Heart right ventricle (tissue), 16 donors: ENCODE measurements around the gene RPL32. TPM values are rescaled to one million over a fixed set of nuclear protein-coding genes. Genes with fewer than 3 reads are reported as not detected.

Experiments used
- ATAC-seq, 8 donors: fragments of 200-7000 bp; cut with Tn5 transposase; one replicate each; pipeline ENCODE4 v1.9.1; 2020; ENCODE audit warnings: mild to moderate bottlenecking in 8 of 8, moderate library complexity in 8 of 8, moderate number of reproducible peaks in 1 of 8
- DNase-seq, 2 donors: peaks; one replicate each; pipeline ENCODE4 v3.0.0-alpha.2; 2020
- H3K27ac ChIP-seq, 10 donors: fragments of 200-600 bp; sonication (generic) in 2 of 10; one replicate each; pipeline versions ENCODE4 v1.5.0 to v1.8.0; 2020 to 2022; ENCODE audit warnings: mild to moderate bottlenecking in 3 of 10
- H3K27me3 ChIP-seq, 7 donors: fragments of 200-600 bp; one replicate each; pipeline ENCODE4 v1.8.0; 2021 to 2022; ENCODE audit warnings: mild to moderate bottlenecking in 2 of 7
- H3K36me3 ChIP-seq, 9 donors: fragments of 200-600 bp; sonication (generic) in 1 of 9; one replicate each; pipeline versions ENCODE4 v1.5.0 to v1.8.0; 2020 to 2022; ENCODE audit warnings: mild to moderate bottlenecking in 2 of 9
- H3K4me1 ChIP-seq, 9 donors: fragments of 200-600 bp; sonication (generic) in 1 of 9; one replicate each; pipeline versions ENCODE4 v1.5.0 to v1.8.0; 2020 to 2022; ENCODE audit warnings: mild to moderate bottlenecking in 4 of 9
- H3K4me3 ChIP-seq, 10 donors: fragments of 200-600 bp; sonication (generic) in 2 of 10; one replicate each; pipeline versions ENCODE4 v1.5.0 to v1.8.0; 2020 to 2022; ENCODE audit warnings: mild to moderate bottlenecking in 7 of 10, moderate library complexity in 2 of 10
- H3K9me3 ChIP-seq, 11 donors: fragments of 200-600 bp in 10 of 11; sonication (generic) in 2 of 11; one replicate each; pipeline versions ENCODE4 v1.5.0 to v1.8.0; 2013 to 2022; ENCODE audit warnings: mild to moderate bottlenecking in 2 of 11, control low read depth in 1 of 11, moderate library complexity in 1 of 11
- WGBS, 2 donors: extraction: QIAGEN DNeasy Blood & Tissue Kit; methylation state at CpG; one replicate each; pipeline ENCODE4 v1.1.7; 2013; ENCODE audit warnings: inconsistent platforms in 1 of 2; 5-methylcytosine and 5-hydroxymethylcytosine counted together
- intact Hi-C, 10 donors: fragments of 100-400 bp; cut with DNase I; formaldehyde crosslinking; loops; one replicate each; pipeline versions ENCODE4 v1.11.1 to v1.14.2; 2022
- polyA plus RNA-seq, 2 donors: library from polyadenylated mRNA; stranded (reverse); fragments of 200-250 nt; gene quantifications; one replicate each; pipeline ENCODE4 v1.2.3, GENCODE V29; 2013
- total RNA-seq, 10 donors: library from RNA; stranded (reverse); fragmentation: NEBNext Ultra II Directional in 3 of 10; extraction: Animal tissue kit (Norgen Biotek cat#: 25700) in 3 of 10; gene quantifications; one replicate each; pipeline versions ENCODE4 v1.2.1 to v1.2.4, GENCODE V29; 2021 to 2023
- TF ChIP-seq, protein P1 (sequence below), 9 donors: fragments of 200-600 bp; sonication (generic) in 2 of 9; IDR thresholded peaks; one replicate each; pipeline versions ENCODE4 v1.5.0 to v1.8.0; 2021 to 2022; ENCODE audit warnings: antibody characterized with exemption in 9 of 9, mild to moderate bottlenecking in 5 of 9, moderate library complexity in 1 of 9
- donor health status: Arrhythmogenic right ventricular cardiomyopathy.
- donor health status: ischemic (EF 13 %, LVEDD 7.1; RV severe dilation, severe dysfunction).
- donor health status: healthy with polysubstance abuse.
- donor health status: DM: no; HTN: yes; CAD: no.
- donor health status: DM: no; HTN: no; CAD: no.
- donor health status: ischemic (EF 25% LVEDD 6.9; RV normal size, moderate dysfunction).
- donor health status: ischemic (EF 25% LVEDD 5.7; RV mildly dilated, moderate dysfunction).
- donor health status: healthy.
- donor health status: DM: yes; HTN: yes; CAD: no.
- donor health status: Ischemic cardiomyopathy.
- donor health status: ischemic (EF 35%, LVEDD 5.7; RV mildly dilated, moderate dysfunction).
- donor health status: nonischemic (EF 11% LVEDD 7.7; RV severe dilation, severe dysfunction).
- donor health status: DM: yes; HTN: yes; CAD: no.
- donor health status: PGD.
- donor health status: ischemic (EF 29% LVEDD 5.4; RV normal size, mild dysfunction).
- donor health status: nonischemic (EF 23%, LVEDD 6.1; RV moderate dilation, normal function).

RPL32 gene
- total and polyA plus RNA-seq, 12 donors = 827 to 2,488 (median 909) TPM

DNA sequence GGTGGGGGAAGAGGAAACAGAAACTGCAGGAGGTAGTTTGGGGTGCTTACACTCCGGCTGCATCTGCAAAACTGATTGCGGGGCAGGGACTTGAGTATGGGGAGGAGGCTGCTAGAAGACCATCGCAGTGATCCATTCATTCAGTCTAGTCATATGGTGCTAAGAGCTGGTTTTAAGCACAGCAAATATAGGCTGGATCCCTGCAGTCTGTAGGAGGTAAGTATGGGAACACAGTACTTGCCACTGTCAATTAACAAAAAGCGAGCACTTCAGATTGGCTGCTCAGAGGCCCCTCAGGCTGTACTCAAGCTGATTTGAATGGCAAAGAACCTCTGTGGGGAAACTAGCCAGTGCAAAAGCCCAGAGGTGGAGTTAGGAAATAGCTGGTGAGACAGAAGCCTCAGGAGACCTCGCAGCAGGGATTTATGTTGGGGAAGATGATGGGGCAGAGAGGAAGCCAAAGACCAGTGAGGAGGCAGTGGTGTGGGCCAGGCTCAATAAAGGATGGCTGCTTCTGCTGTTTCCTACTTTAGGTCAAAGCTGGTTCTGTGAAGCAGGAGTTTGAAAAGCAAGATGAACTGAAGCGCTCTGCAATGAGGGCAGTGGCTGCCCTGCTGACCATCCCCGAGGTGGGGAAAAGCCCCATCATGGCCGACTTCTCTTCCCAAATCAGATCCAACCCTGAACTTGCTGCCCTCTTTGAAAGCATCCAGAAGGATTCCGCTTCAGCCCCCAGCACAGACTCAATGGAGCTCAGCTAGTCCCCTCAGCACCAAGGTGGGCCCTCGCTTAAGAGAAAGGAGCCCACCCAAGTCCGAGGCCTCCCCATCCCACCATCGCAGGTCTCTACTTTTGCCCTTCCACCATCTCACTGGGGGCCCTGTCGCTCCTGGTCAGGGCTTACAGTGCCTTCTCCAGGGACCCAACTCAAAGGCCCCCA, 7.9 kb downstream of the RPL32 start:
- Histone ChIP-seq H3K27ac (no peak overlapping the region), H3K9me3 (no peaks in the 10 kb centered on the region), H3K27me3 (no peaks in the 10 kb centered on the region), H3K4me1 (peaks cover 0 to 17% (median 13%) of the 10 kb centered on the region in 9 donors), H3K36me3 (peaks cover 0 to 100% (median 85%) of the 10 kb centered on the region in 9 donors), H3K4me3 (no peak overlapping the region)
- ATAC-seq (peak in 1 of 8 donors; percentile 11), DNase-seq (no peak)
- intact Hi-C loops = no loop called here
- TF ChIP-seq, protein P1, sequence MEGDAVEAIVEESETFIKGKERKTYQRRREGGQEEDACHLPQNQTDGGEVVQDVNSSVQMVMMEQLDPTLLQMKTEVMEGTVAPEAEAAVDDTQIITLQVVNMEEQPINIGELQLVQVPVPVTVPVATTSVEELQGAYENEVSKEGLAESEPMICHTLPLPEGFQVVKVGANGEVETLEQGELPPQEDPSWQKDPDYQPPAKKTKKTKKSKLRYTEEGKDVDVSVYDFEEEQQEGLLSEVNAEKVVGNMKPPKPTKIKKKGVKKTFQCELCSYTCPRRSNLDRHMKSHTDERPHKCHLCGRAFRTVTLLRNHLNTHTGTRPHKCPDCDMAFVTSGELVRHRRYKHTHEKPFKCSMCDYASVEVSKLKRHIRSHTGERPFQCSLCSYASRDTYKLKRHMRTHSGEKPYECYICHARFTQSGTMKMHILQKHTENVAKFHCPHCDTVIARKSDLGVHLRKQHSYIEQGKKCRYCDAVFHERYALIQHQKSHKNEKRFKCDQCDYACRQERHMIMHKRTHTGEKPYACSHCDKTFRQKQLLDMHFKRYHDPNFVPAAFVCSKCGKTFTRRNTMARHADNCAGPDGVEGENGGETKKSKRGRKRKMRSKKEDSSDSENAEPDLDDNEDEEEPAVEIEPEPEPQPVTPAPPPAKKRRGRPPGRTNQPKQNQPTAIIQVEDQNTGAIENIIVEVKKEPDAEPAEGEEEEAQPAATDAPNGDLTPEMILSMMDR (IDR thresholded peaks at IDR 0.05) = no peak
- WGBS, 2 donors = 80 to 86% methylated on average over 13 of the region's 13 CpGs

DNA sequence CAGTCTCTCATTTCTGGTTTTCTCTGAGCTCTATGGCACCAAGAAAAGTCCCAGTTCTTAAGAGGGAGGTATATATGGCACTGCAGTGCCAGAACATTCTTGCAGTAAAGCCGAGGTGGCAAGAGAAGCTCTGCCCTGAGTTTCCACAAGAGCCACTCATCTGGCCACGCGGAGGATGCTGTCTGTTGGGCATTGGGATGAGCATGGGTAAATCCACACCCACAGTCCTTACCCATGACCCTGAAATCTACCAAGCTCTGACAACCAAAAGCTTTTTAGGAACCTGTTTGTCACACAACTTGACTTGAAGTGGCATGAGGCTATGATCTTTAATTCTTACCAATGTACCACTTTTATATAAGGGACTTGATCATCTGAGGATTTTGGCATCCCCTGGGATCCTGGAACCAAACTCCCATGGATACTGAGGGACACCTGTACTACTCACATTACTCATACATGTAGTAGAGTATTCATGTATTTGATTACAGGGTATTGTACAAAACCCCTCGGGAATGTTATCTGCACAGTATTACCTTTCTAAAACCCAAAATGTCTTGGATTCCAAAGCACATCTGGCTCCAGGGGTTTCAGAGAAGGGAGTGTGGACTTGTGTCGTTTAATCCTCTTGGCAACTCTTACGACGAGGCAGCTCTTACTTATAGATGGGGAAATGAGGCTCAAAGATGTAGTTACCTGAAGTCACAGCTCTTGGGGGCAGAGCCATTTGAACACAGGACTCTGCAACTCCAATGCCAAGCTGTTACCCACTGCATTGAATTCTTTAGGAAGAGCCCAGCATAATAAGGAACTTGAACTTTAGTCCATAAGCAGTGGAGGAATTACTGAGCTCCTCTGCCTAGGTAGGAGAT, 8.8 kb downstream of the RPL32 start:
- intact Hi-C loops = no loop called here
- DNase-seq = no peak
- ATAC-seq = no peak

DNA sequence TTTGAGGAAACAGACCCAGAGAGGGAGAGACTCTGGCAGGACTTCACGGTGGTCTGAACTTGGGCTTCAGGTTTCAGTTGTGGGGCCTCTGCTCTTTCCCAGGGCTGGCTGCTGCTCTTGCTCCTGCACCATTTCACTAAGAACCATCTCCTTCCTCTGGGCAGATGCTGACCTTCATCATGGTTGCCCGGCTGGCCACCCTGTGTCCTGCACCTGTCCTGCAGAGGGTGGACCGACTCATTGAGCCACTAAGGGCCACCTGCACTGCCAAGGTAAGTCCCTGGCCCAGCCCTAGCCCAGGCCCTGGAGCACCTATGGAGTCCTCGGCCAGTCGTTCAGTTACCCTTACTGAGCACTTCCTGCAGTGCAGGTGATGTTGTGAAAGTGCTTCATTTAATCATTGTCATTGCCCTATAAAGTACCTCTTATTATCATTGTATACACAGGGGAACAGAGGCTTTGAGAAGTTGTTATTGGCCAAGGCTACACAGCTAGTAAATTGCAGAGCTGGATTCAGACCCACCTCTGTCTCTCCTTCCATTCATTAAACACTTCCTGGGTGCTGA, 10.0 kb downstream of the RPL32 start:
- no peak for ATAC-seq
- peaks cover 0 to 100% (median 70%) of the 10 kb centered on the region in 9 donors for H3K36me3 ChIP-seq
- 84 to 88% methylated on average over 5 of the region's 5 CpGs for WGBS, 2 donors
- peaks cover 0 to 2% (median 0%) of the 10 kb centered on the region in 9 donors for H3K4me1 ChIP-seq
- no peaks in the 10 kb centered on the region for H3K27me3 ChIP-seq
- no peak for DNase-seq
- no peaks in the 10 kb centered on the region for H3K9me3 ChIP-seq
- no peak overlapping the region for H3K27ac ChIP-seq
- no peak overlapping the region for H3K4me3 ChIP-seq
- intact Hi-C loops = no loop called here
- TF ChIP-seq, protein P1 (IDR thresholded peaks at IDR 0.05) = no peak

More for the DNA sequence above, 8.8 kb downstream of the RPL32 start:
- Histone ChIP-seq H3K27me3 (no peaks in the 10 kb centered on the region), H3K36me3 (peaks cover 0 to 100% (median 79%) of the 10 kb centered on the region in 9 donors), H3K4me3 (no peak overlapping the region), H3K9me3 (no peaks in the 10 kb centered on the region), H3K27ac (no peak overlapping the region), H3K4me1 (peaks cover 0 to 8% (median 4%) of the 10 kb centered on the region in 9 donors)
- WGBS, 2 donors = 78 to 82% methylated on average over 7 of the region's 7 CpGs
- TF ChIP-seq, protein P1 (IDR thresholded peaks at IDR 0.05) = no peak

DNA sequence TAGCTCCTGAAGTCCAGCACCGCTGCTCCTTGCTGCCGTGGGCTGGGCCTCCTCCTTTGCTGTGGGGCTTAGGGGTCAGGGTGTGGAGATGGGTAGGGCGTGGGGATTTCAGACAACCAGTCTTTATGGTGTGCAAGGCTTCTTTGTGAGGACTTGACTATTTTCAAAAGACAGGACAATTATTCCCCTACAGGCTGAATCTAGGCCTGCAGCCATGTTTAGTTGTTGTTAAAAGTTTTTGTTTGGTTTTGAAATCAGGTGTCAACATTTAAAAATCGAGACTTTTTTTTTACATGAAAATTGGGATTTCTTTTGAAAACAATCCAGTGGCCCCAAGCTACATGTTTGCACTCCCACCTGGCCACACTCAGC, 10.6 kb downstream of the RPL32 start:
- H3K9me3 ChIP-seq = no peaks in the 10 kb centered on the region
- DNase-seq (no peak), ATAC-seq (peak in 2 of 8 donors; percentile 15 to 19)
- no peaks in the 10 kb centered on the region for H3K27me3 ChIP-seq
- peaks cover 0 to 2% (median 0%) of the 10 kb centered on the region in 9 donors for H3K4me1 ChIP-seq
- peaks cover under 1 to 100% (median 68%) of the 10 kb centered on the region in 9 donors for H3K36me3 ChIP-seq
- no peak overlapping the region for H3K4me3 ChIP-seq
- no peak overlapping the region for H3K27ac ChIP-seq
- TF ChIP-seq, protein P1 (IDR thresholded peaks at IDR 0.05) = no peak
- 77 to 81% methylated on average over 4 of the region's 4 CpGs for WGBS, 2 donors
- intact Hi-C loops = no loop called here
